Skeletal muscle satellite cell (primary cell): Measurements from ENCODE around the gene RAB5B. TPM values are rescaled to one million over a fixed set of nuclear protein-coding genes. Genes with fewer than 3 reads are reported as not detected.

Experiments used
- H3K27me3 ChIP-seq: 2 replicates; pipeline ENCODE4 v1.7.0; 2013; ENCODE audit warnings: low read length; ENCODE audit not compliant: control insufficient read depth, insufficient read depth
- H3K36me3 ChIP-seq: 2 replicates; pipeline ENCODE4 v1.7.0; 2013; ENCODE audit warnings: mild to moderate bottlenecking, control low read depth, low read length; ENCODE audit not compliant: insufficient read depth
- H3K4me1 ChIP-seq: 2 replicates; pipeline ENCODE4 v1.7.0; 2013; ENCODE audit warnings: low read length; ENCODE audit not compliant: control insufficient read depth, insufficient read depth
- H3K4me2 ChIP-seq: 2 replicates; pipeline ENCODE4 v1.7.0; 2013; ENCODE audit warnings: mild to moderate bottlenecking, low read length
- H3K4me3 ChIP-seq: 2 replicates; pipeline ENCODE4 v1.7.0; 2013; ENCODE audit warnings: low read length
- H3K9ac ChIP-seq: 2 replicates; pipeline ENCODE4 v1.7.0; 2013; ENCODE audit warnings: mild to moderate bottlenecking, low read depth, low read length, moderate library complexity
- H3K9me3 ChIP-seq: replicated peaks from 2 replicates; pipeline ENCODE4 v1.7.0; 2013; ENCODE audit warnings: mild to moderate bottlenecking, control low read depth, low read length
- total RNA-seq: library from RNA; depleted of rRNA; stranded (reverse); fragments of >200 nt; gene quantifications from 2 replicates; pipeline ENCODE4 v1.2.3, GENCODE V29; 2012; rRNA removed

RAB5B gene, protein sequence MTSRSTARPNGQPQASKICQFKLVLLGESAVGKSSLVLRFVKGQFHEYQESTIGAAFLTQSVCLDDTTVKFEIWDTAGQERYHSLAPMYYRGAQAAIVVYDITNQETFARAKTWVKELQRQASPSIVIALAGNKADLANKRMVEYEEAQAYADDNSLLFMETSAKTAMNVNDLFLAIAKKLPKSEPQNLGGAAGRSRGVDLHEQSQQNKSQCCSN
- 44.6 and 45.9 TPM in 2 replicates for total RNA-seq

DNA sequence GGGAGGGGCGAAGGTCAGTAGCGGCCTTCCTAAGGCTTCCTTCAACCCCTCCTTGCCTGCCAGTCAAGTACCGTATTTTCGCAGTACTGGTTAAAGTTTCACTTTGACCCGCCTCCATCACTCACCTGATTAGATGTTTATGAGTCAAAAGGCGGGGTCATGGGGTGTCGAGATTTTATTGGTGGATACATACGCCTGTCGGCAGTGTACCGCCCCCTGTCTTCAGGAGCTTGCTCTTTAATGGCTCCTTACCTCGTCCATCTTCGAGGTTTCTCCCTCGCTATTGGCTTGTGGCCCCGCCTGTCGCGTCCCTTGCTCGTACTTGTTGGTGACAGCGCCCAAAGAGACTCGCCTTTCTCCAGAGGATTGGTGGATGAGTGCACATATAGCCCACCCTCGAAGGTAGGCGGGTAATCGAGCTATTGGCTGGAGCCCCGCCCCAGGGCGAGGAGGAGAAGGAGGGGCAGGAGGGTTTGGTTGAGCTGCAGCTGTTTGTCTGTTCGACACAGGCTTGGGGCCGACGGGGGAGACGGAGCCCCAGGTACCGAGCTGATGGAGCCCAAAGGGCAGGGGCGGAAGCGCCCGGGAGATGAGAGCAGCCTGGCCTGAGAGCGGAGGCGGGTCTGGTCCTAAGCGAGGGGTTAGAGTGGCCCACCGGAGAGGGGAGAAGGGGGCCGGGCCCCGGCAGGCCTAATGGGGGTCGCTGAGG lies at the start of gene RAB5B:
RAB5B (plus strand) TSS at position 480 of the 709 bp plus-strand sequence. CDS start 12,883 bp downstream, outside the sequence.
- H3K36me3 ChIP-seq, result peaks cover 7% of the 10 kb centered on the region
- H3K27me3 ChIP-seq, result no peaks in the 10 kb centered on the region
- H3K4me2 ChIP-seq, result peak within 1 kb of the TSS; percentile 90
- peaks cover 33% of the 10 kb centered on the region for H3K4me1 ChIP-seq
- no peaks in the 10 kb centered on the region for H3K9me3 ChIP-seq
- peak within 1 kb of the TSS; percentile 94 for H3K4me3 ChIP-seq
- peak within 1 kb of the TSS; percentile 99 for H3K9ac ChIP-seq

DNA sequence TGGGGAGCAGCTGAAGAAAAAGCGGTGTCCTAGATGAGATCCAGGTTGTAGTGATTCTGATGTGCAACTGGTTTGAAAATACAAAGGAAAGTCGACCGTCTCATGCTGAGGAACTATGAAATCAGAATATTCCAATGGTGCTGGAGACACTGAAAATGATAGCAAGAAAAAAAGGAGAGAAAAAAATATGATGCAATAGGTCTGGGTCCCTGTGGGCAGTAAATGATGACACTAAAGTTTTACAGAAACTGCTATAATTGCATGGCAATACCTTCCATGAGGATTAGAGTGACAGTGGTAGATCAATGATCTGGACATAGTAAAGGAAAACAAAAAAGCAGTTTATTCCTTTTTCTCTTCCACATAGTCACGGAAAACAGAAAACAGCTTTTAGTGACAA lies 48.5 kb upstream of the RAB5B start:
- Histone ChIP-seq H3K9ac (peak overlapping the region; percentile 16), H3K4me3 (peak overlapping the region; percentile 97), H3K4me2 (peak overlapping the region; percentile 88), H3K36me3 (peaks cover 8% of the 10 kb centered on the region), H3K9me3 (no peaks in the 10 kb centered on the region), H3K4me1 (peaks cover 24% of the 10 kb centered on the region), H3K27me3 (no peaks in the 10 kb centered on the region)

DNA sequence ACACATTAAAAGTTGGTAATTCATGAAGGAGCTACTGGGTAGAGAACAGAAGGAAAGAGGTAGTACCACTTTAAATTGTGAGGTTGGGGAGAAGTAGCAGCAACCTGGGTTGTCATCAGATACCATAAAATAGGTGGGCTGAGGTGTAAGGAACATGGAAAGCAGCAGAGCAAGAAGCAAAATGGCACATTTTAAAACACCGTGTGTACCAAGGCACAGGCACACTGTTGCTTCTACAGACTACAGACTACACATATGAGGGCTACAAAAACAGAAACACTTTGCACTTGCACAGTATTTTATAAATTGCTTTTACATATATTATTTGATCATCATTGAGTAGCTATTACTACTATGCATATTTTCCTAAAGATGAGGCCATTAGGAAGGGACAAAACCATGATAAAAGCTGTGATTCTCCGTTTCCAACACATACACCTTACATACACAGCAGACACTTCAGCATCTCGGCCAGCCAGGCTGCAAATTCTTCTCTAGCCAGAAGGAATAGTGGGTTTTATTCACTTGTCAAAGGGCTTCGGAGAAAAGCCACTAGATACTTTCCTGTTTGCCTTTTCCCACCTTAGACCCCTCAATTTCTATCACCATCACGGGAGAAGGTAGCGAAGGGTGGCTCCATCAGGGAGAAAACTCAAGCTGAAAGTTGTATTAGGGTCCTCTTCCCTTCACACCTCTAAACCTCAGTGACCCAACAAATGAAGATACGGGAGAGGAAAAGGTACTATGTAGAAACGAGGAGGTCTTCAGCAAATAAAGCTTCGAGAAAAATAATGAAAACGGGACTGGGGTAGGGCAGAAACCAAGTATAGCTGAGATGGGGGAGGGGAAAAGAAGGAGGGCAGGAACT lies 47.8 kb upstream of the RAB5B start:
- Histone ChIP-seq H3K9ac (peak overlapping the region; percentile 98), H3K36me3 (peaks cover 8% of the 10 kb centered on the region), H3K9me3 (no peaks in the 10 kb centered on the region), H3K4me1 (peaks cover 32% of the 10 kb centered on the region), H3K27me3 (no peaks in the 10 kb centered on the region), H3K4me3 (peak overlapping the region; percentile 97), H3K4me2 (peak overlapping the region; percentile 88)

DNA sequence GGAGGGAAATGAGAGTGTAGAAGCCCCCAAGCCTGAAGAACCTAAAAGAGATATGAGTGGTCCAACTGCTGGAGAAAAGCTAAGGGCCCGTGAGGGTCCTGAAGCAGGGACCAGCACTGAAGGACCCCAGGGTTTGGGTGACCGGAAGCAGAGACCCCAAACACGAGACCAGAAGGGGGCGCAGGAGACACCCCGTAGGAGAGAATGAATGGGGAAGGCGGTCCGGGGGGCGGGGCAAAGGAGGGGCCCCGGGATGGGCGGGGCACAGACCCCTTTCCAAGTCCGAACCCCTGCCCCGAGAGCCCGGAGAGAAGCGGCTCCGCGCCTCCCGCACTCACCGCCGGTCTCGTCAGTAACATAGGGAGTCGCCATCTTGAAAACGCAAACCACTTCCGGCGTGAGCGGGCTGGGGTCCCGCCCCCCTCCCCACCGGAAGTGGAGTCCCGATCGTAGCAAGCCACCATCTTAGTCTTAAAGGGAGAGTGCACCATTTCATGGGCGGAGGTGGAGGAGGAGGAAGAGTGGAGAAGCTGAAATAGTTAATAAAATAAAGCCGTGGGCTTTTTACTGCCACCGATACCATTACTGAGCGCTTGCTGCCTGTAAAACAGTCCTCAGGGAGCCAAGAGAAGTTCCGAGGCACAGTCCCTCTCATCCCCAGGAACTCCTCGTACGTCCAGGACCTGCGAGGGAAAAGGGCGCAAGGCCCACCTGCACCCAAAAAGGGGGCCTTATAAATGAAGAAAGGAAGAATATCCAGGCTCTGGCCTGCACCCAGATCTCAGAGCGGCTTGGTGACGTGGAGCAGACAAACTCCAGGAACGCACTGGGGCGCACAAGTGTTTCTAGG lies 46.9 kb upstream of the RAB5B start:
- Histone ChIP-seq H3K36me3 (peaks cover 5% of the 10 kb centered on the region), H3K4me3 (peak overlapping the region; percentile 97), H3K4me1 (peaks cover 36% of the 10 kb centered on the region), H3K9me3 (no peaks in the 10 kb centered on the region), H3K4me2 (peak overlapping the region; percentile 88), H3K9ac (peak overlapping the region; percentile 98), H3K27me3 (no peaks in the 10 kb centered on the region)

DNA sequence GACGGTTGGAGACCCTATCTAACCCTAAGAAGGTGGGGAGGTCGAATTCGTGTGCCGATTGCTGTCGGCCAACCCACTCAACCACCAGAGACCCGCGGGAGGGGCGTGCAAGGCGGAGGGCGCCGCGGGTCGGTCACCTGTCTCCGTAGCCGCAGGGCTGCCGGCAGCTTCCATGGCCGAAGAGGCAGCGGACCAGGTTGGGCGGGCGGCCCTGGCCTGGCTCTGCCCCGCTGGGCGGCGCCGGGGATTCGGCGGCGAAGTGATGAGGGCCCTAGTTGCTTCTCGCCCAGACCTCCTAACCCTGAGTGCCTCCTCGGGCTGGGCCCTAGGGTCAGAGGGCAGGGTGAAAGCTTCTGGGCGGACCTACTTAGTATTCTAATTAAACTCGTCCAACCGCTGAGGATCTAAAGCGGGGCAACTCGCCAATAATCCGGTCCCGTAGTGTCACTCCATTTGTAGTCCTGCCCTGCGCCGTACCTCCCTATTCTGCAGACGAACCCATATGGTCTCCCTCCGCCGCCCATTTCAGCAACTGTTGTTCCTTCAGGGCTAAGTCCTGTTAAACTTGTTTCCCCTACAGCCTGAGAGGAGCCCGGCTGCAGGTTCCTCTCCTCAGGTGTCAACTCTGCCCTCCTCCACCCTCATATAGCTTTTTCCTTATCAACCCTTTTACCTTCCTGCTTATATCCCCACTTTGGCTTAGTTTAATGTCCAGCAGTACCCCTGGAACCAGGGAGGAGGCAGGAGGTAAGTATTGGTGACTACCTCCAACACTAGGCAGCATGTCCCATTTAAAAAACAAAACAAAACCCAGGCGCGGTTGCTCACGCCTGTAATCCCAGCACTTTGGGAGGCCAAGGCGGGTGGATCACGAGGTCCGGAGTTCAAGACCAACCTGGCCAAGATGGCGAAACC lies 46.0 kb upstream of the RAB5B start, which contains the start of gene PYM1:
PYM1 (minus strand) TSS at position 307 of the 915 bp plus-strand sequence; CDS start at position 174, 133 bp downstream.
- peak within 1 kb of the TSS; percentile 97 for H3K4me3 ChIP-seq
- H3K27me3 ChIP-seq, result no peaks in the 10 kb centered on the region
- peak within 1 kb of the TSS; percentile 88 for H3K4me2 ChIP-seq
- no peaks in the 10 kb centered on the region for H3K9me3 ChIP-seq
- H3K9ac ChIP-seq, result peak within 1 kb of the TSS; percentile 98
- peaks cover 4% of the 10 kb centered on the region for H3K36me3 ChIP-seq
- peaks cover 38% of the 10 kb centered on the region for H3K4me1 ChIP-seq

DNA sequence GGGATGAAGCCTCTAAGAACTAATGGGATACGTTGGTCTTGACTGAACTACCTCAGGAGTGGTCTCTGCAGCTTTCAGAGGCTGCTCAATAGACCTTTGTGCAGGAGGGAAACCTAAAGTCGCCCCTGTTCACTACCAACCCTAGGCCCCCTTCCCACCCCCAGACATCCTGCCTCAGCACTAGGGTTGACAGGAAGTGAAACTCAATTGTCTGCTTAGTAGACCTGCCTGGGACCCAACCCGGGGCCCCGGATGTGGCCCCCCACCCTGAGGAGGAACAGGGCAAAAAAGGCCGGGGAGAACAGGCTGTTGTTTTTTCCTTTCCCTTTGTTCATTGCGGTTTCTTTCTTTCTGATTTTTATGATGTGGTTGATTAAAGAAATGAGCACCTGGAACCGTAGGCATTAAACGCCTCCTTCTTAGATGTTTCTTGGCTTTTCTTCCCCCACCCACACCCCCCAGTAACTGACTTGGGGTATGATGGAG lies 44.5 kb upstream of the RAB5B start:
- Histone ChIP-seq H3K27me3 (no peaks in the 10 kb centered on the region), H3K9ac (no peak overlapping the region), H3K4me2 (no peak overlapping the region), H3K4me3 (no peak overlapping the region), H3K9me3 (no peaks in the 10 kb centered on the region), H3K4me1 (peaks cover 50% of the 10 kb centered on the region), H3K36me3 (no peaks in the 10 kb centered on the region)

DNA sequence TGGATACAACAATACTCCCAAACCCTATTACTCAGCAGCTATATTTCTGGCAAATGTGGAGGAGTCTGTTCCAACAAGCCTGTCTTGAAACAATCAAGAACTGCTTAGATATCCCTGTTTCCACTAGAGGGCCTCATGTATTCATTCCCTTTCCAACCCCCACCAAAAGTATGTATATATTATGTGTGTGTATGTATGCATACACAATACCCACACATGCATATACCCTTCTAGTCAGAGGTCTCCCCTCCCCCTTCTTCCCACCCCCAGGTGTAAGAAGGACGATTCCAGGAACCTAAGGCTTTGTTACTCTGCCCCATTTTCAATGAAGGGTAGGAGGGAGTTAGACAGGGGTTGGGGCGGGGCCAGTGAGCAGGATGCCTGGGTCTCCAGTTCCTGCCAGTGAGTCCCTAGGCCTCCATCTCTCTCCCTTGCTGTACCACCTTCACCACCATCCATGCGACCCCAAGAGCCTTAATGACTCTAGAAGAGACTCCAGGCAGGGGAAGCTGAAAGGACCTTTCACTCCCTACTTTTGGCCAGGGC lies 43.0 kb upstream of the RAB5B start, which contains the start of gene DGKA:
DGKA (plus strand) TSS at position 392 of the 546 bp plus-strand sequence. CDS start 5,342 bp downstream, outside the sequence.
- peak within 1 kb of the TSS; percentile 96 for H3K4me2 ChIP-seq
- peaks cover 41% of the 10 kb centered on the region for H3K4me1 ChIP-seq
- no peaks in the 10 kb centered on the region for H3K27me3 ChIP-seq
- H3K9ac ChIP-seq, result peak within 1 kb of the TSS; percentile 87
- peak within 1 kb of the TSS; percentile 89 for H3K4me3 ChIP-seq
- no peaks in the 10 kb centered on the region for H3K36me3 ChIP-seq
- H3K9me3 ChIP-seq, result no peaks in the 10 kb centered on the region

DNA sequence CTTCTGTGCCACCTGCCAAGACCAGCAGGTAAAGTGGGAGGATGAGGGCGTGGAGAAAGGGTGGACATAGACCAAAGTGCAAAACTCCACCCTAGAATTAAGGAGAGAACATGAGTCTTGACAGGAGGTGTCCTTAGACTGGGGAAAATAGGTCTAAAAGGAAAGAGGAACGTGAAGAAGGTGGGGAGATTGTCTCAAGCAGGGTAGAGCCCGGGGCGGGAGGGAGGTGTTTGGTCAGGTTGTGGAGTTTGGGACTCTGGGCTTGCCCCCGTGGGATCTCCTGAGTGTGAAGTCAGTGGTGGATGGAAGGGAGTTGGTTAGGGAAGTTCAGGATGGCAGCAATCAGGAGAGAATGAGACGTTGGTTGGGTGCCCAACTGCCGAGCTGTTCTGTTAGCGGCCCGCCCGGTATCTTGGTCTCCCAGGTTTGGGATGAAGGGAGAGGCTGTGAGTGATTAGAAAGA lies 42.5 kb upstream of the RAB5B start:
- Histone ChIP-seq H3K9ac (peak overlapping the region; percentile 87), H3K27me3 (no peaks in the 10 kb centered on the region), H3K36me3 (no peaks in the 10 kb centered on the region), H3K4me1 (peaks cover 37% of the 10 kb centered on the region), H3K4me3 (peak overlapping the region; percentile 89), H3K4me2 (peak overlapping the region; percentile 96), H3K9me3 (no peaks in the 10 kb centered on the region)

DNA sequence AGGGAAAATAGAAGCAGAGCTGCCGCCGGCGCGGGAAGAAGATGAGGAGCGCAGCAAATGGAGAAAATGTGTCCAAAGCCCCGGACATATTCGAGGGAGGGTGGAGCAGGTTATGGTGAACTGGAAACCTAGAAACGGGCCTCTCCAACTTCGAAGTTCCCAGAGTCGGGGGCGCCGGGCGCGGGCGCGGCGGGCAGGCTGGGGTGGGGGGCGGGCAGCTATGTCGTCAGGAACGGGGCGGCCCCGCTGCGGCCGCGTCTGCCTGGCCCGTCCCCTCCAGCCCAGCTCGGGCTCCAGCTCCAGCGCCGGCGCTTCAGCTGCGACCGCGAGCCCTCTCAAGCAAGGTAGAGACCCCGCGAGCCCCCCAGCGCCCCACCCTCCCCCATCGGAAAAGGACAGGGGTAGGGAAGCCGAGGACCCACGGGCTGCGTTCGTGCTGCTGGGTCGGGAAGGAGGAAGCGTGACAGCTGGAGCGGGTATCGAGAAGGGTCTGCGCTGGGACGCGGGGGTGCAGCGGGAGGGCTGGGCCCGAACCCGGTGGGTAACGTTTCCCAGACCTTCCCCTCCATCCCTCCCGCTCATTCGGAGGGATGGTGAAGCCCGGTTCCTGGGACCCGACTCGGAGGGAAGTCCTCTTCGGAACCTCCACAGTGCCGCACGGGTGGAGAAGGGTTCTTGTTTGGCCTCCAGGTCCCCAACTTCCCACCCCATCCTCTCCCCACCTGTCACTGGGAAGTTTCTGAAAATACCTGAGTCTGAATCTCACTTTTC lies 41.9 kb upstream of the RAB5B start:
- no peaks in the 10 kb centered on the region for H3K36me3 ChIP-seq
- H3K27me3 ChIP-seq, result no peaks in the 10 kb centered on the region
- peak overlapping the region; percentile 96 for H3K4me2 ChIP-seq
- H3K9ac ChIP-seq, result peak overlapping the region; percentile 87
- H3K4me1 ChIP-seq, result peaks cover 37% of the 10 kb centered on the region
- H3K9me3 ChIP-seq, result no peaks in the 10 kb centered on the region
- H3K4me3 ChIP-seq, result peak overlapping the region; percentile 89
